NCI-H146 (cell line): Measurements from ENCODE around the gene ZFP36L1.

Experiments
- DNase-seq: peaks from one replicate; lab custom pipeline; 2025; lab: John Stamatoyannopoulos, UW

The ZFP36L1 gene

GRCh38 chr14:68738559-68738958, 54.3 kb downstream of the ZFP36L1 start:
- no peak for DNase-seq
